Prostate gland (tissue), 2 donors: ENCODE measurements around the gene CEMIP.

Experiments used
- POLR2A ChIP-seq: fragments of 450-650 bp; IDR thresholded peaks from one replicate; pipeline ENCODE4 v1.6.1; 2016; ENCODE audit warnings: antibody characterized with exemption, mild to moderate bottlenecking
- POLR2AphosphoS5 ChIP-seq: sonication (generic); formaldehyde crosslinking; IDR thresholded peaks from one replicate; pipeline ENCODE4 v1.6.1; 2017; ENCODE audit warnings: antibody characterized with exemption
- TF ChIP-seq, protein P1 (sequence below), 4 experiments: fragments of 200-600 bp in 2 of 4; fragments of 450-650 bp in 2 of 4; sonication (generic) in 2 of 4; IDR thresholded peaks; 1 replicate in 3 of 4; 2 replicates in 1 of 4; pipeline ENCODE4 v1.5.1; 2016 to 2019; ENCODE audit warnings: antibody characterized with exemption in 4 of 4, mild to moderate bottlenecking in 2 of 4, moderate library complexity in 2 of 4

DNA sequence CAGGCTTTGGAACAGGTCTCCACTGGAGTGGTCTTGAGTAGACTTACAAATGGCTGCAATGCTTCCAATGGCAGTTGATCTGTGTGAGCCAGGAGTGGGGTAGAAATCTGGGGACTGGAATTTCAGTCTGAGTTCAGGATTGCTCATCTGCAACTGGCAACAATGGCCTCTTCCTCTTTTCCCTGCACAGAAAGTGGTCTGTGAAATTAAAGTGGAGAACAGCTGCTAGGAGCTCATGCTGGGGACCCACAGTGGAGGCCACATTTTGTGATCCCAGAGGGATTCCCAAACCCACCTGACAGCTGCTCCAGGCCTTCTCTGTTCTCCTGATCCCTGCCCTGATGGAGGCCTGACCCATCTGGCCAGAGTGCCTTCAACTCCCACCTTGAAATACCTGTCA lies 49.6 kb downstream of the CEMIP start:
- no peak for TF ChIP-seq POLR2AphosphoS5
- TF ChIP-seq, protein P1, sequence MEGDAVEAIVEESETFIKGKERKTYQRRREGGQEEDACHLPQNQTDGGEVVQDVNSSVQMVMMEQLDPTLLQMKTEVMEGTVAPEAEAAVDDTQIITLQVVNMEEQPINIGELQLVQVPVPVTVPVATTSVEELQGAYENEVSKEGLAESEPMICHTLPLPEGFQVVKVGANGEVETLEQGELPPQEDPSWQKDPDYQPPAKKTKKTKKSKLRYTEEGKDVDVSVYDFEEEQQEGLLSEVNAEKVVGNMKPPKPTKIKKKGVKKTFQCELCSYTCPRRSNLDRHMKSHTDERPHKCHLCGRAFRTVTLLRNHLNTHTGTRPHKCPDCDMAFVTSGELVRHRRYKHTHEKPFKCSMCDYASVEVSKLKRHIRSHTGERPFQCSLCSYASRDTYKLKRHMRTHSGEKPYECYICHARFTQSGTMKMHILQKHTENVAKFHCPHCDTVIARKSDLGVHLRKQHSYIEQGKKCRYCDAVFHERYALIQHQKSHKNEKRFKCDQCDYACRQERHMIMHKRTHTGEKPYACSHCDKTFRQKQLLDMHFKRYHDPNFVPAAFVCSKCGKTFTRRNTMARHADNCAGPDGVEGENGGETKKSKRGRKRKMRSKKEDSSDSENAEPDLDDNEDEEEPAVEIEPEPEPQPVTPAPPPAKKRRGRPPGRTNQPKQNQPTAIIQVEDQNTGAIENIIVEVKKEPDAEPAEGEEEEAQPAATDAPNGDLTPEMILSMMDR (IDR thresholded peaks at IDR 0.05): no peak
- TF ChIP-seq POLR2A: no peak
